ENCODE results near the gene NR0B1. TPM values are rescaled to one million over a fixed set of nuclear protein-coding genes. Genes with fewer than 3 reads are reported as not detected.

Gene NR0B1
- total RNA-seq, 1 experiment from 2014 or later, result not detected

GRCh38 chrX:30317308-30317707 lies 8.1 kb upstream of the NR0B1 start:
- ChIA-PET POLR2A (no interaction called here), CTCF (no interaction called here), RAD21 (ENCODE audit: low non-redundant PET in 1 of 2, low total read pairs in 2 of 2, uncharacterized antibody in 2 of 2, unreplicated experiment in 2 of 2) (no interaction called here)
- Histone ChIP-seq H3K9me3 (ENCODE audit: control insufficient read depth in 1 of 2, insufficient read depth in 1 of 2, low read depth in 1 of 2, low read length in 2 of 2) (no peaks in the 10 kb centered on the region), H3K4me1 (ENCODE audit: control insufficient read depth in 1 of 2, insufficient read depth in 2 of 2, low read length in 2 of 2) (no peaks in the 10 kb centered on the region), H3K9me2 (ENCODE audit: insufficient read depth) (no peaks in the 10 kb centered on the region), H3K9ac (ENCODE audit: low read length) (no peak overlapping the region), H2AFZ (ENCODE audit: low read depth, low read length, poor library complexity, severe bottlenecking) (no peak overlapping the region), H4K20me1 (ENCODE audit: insufficient read depth) (no peaks in the 10 kb centered on the region), H3K79me2 (ENCODE audit: insufficient read depth, low read length) (no peaks in the 10 kb centered on the region), H3K27ac (ENCODE audit: low read depth, low read length) (no peak overlapping the region), H3K36me3 (ENCODE audit: control insufficient read depth in 1 of 2, insufficient read depth in 2 of 2, low read length in 2 of 2) (no peaks in the 10 kb centered on the region), H3K4me3 (replicated peaks in 1 of 2; ENCODE audit: low read depth in 1 of 2, low read length in 2 of 2) (no peak overlapping the region), H3K4me2 (ENCODE audit: low read length) (no peak overlapping the region), H3K27me3 (ENCODE audit: insufficient read depth, low read length) (no peaks in the 10 kb centered on the region)
- DNase-seq (ENCODE audit: low read depth, low spot score) (no peak), ATAC-seq (no peak)
- intact Hi-C loops (cut with micrococcal nuclease), result no loop called here
- TF ChIP-seq POLR2AphosphoS5 (IDR thresholded peaks at IDR 0.05; ENCODE audit: low read depth, low read length) (no peak), CEBPB (IDR thresholded peaks at IDR 0.05; ENCODE audit: low read depth) (no peak), REST (IDR thresholded peaks at IDR 0.05; ENCODE audit: low read depth) (no peak), ELF1 (IDR thresholded peaks at IDR 0.05; ENCODE audit: borderline replicate concordance, low read depth) (no peak), MAX (IDR thresholded peaks at IDR 0.05) (no peak), FOSL1 (IDR thresholded peaks at IDR 0.05; ENCODE audit: low read depth) (no peak), POLR2A (IDR thresholded peaks at IDR 0.05; ENCODE audit: borderline replicate concordance, extremely low read depth, insufficient read depth, insufficient read length) (no peak), SP1 (IDR thresholded peaks at IDR 0.05; ENCODE audit: low read depth) (no peak), EZH2phosphoT487 (IDR thresholded peaks at IDR 0.05; ENCODE audit: borderline replicate concordance) (no peak), YY1 (IDR thresholded peaks at IDR 0.05; ENCODE audit: extremely low read depth, insufficient replicate concordance, low read depth, low read length) (no peak), SIN3A (IDR thresholded peaks at IDR 0.05; ENCODE audit: low read depth) (no peak), CBX3 (IDR thresholded peaks at IDR 0.05; ENCODE audit: low read depth) (no peak), SRF (IDR thresholded peaks at IDR 0.05; ENCODE audit: low read depth) (no peak), EGR1 (IDR thresholded peaks at IDR 0.05; ENCODE audit: low read depth) (no peak), CTCF (IDR thresholded peaks at IDR 0.05 in 2 of 3, conservative IDR thresholded peaks at IDR 0.05 in 1 of 3; ENCODE audit: borderline replicate concordance in 1 of 3, insufficient read depth in 1 of 3, low read depth in 2 of 3, low read length in 2 of 3) (no peak)
- no TSS peak for BruUV-seq (replicated peaks)
